ENCODE results near the gene TRIM66.

TRIM66 gene

GRCh38 chr11:8577791-8578581 lies 104.5 kb downstream of the TRIM66 start:
- DNase-seq (ENCODE audit: low read depth in 3 of 3, low spot score in 1 of 3): no peak

GRCh38 chr11:8574798-8575197 lies 107.7 kb downstream of the TRIM66 start:
- DNase-seq (ENCODE audit: low read depth in 3 of 3, low spot score in 1 of 3): no peak

GRCh38 chr11:8573777-8574176 lies 108.7 kb downstream of the TRIM66 start:
- no peak for DNase-seq (ENCODE audit: low read depth in 3 of 3, low spot score in 1 of 3)

- no peak for DNase-seq (ENCODE audit: low read depth in 3 of 3, low spot score in 1 of 3)
These were observed 114.8 kb downstream of the TRIM66 start for GRCh38 chr11:8567602-8568198.

GRCh38 chr11:8566613-8567210 lies 115.8 kb downstream of the TRIM66 start:
- no peak for DNase-seq (ENCODE audit: low read depth in 3 of 3, low spot score in 1 of 3)

- DNase-seq (ENCODE audit: low read depth in 3 of 3, low spot score in 1 of 3): no peak
These were observed 117.9 kb downstream of the TRIM66 start for GRCh38 chr11:8564526-8564925.

Data from stimulated activated CD4-positive, alpha-beta T cell treated with anti-CD3 and anti-CD28 coated beads, TNF-alpha, amount 100 ng/mL, for 1 hour (primary cell).